H1 (cell line): ENCODE data around the gene CYP11A1.

Experiments used
- CHD1 ChIP-seq: IDR thresholded peaks from 2 replicates; pipeline ENCODE4 v1.6.1; 2012; ENCODE audit warnings: low read depth, low read length, improper control_type of control experiment
- CHD2 ChIP-seq: IDR thresholded peaks from 2 replicates; pipeline ENCODE4 v1.6.1; 2012; ENCODE audit warnings: low read length, improper control_type of control experiment
- EP300 ChIP-seq, 2 experiments: IDR thresholded peaks; 1 replicate in 1 of 2; 2 replicates in 1 of 2; pipeline ENCODE4 v1.6.1; 2011 to 2012; ENCODE audit warnings: low read depth in 2 of 2, low read length in 2 of 2, mild to moderate bottlenecking in 2 of 2, borderline replicate concordance in 1 of 2, inconsistent platforms in 1 of 2, moderate library complexity in 1 of 2
- MAX ChIP-seq: IDR thresholded peaks from 2 replicates; pipeline ENCODE4 v1.6.1; 2012; ENCODE audit warnings: inconsistent platforms
- PHF8 ChIP-seq: fragments of 200-600 bp; sonication (generic); conservative IDR thresholded peaks from 2 replicates; pipeline ENCODE4 v1.7.1; 2012; ENCODE audit warnings: low read depth, mild to moderate bottlenecking, inconsistent platforms, low read length, moderate library complexity
- POLR2AphosphoS5 ChIP-seq: IDR thresholded peaks from 2 replicates; pipeline ENCODE4 v1.6.1; 2011; ENCODE audit warnings: low read depth, low read length
- RXRA ChIP-seq: IDR thresholded peaks from 2 replicates; pipeline ENCODE4 v1.6.1; 2011; ENCODE audit warnings: low read depth, mild to moderate bottlenecking, low read length, moderate library complexity; ENCODE audit not compliant: insufficient read depth
- TAF1 ChIP-seq: IDR thresholded peaks from 2 replicates; pipeline ENCODE4 v1.6.1; 2011; ENCODE audit warnings: mild to moderate bottlenecking, low read depth, low read length
- TEAD4 ChIP-seq: IDR thresholded peaks from 2 replicates; pipeline ENCODE4 v1.6.1; 2012; ENCODE audit warnings: low read depth, low read length, inconsistent platforms, mixed read lengths
- USF2 ChIP-seq: IDR thresholded peaks from 2 replicates; pipeline ENCODE4 v1.6.1; 2011; ENCODE audit warnings: low read length, improper control_type of control experiment
- ZNF274 ChIP-seq: IDR thresholded peaks from 2 replicates; pipeline ENCODE4 v1.7.0; 2012; ENCODE audit warnings: low read length, borderline replicate concordance; ENCODE audit errors: extremely low read depth
- TF ChIP-seq, protein P1 (sequence below), 3 experiments: IDR thresholded peaks; 1 replicate in 2 of 3; 2 replicates in 1 of 3; pipeline versions ENCODE4 v1.5.1 to v1.6.1; 2011; ENCODE audit warnings: low read length in 3 of 3, mild to moderate bottlenecking in 3 of 3, inconsistent platforms in 2 of 3, low read depth in 1 of 3, moderate library complexity in 1 of 3; ENCODE audit not compliant: insufficient read depth in 1 of 3; ENCODE audit errors: control extremely low read depth in 1 of 3
- TF ChIP-seq, protein P2 (sequence below): IDR thresholded peaks from 2 replicates; pipeline ENCODE4 v1.6.1; 2012; ENCODE audit warnings: inconsistent platforms

GRCh38 chr15:74386496-74387140 lies 19.2 kb upstream of the CYP11A1 start:
- TF ChIP-seq, protein P1, sequence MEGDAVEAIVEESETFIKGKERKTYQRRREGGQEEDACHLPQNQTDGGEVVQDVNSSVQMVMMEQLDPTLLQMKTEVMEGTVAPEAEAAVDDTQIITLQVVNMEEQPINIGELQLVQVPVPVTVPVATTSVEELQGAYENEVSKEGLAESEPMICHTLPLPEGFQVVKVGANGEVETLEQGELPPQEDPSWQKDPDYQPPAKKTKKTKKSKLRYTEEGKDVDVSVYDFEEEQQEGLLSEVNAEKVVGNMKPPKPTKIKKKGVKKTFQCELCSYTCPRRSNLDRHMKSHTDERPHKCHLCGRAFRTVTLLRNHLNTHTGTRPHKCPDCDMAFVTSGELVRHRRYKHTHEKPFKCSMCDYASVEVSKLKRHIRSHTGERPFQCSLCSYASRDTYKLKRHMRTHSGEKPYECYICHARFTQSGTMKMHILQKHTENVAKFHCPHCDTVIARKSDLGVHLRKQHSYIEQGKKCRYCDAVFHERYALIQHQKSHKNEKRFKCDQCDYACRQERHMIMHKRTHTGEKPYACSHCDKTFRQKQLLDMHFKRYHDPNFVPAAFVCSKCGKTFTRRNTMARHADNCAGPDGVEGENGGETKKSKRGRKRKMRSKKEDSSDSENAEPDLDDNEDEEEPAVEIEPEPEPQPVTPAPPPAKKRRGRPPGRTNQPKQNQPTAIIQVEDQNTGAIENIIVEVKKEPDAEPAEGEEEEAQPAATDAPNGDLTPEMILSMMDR (IDR thresholded peaks at IDR 0.05; ENCODE audit: control extremely low read depth in 1 of 3, insufficient read depth in 1 of 3, low read depth in 1 of 3, low read length in 3 of 3), result no peak
- no peak for TF ChIP-seq PHF8
- no peak for TF ChIP-seq RXRA
- no peak for TF ChIP-seq POLR2AphosphoS5
- TF ChIP-seq USF2, result no peak
- TF ChIP-seq MAX, result no peak
- TF ChIP-seq CHD2, result no peak
- TF ChIP-seq, protein P2, sequence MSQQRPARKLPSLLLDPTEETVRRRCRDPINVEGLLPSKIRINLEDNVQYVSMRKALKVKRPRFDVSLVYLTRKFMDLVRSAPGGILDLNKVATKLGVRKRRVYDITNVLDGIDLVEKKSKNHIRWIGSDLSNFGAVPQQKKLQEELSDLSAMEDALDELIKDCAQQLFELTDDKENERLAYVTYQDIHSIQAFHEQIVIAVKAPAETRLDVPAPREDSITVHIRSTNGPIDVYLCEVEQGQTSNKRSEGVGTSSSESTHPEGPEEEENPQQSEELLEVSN, result no peak
- TF ChIP-seq TEAD4, result no peak
- no peak for TF ChIP-seq TAF1
- no peak for TF ChIP-seq CHD1
- no peak for TF ChIP-seq EP300 (IDR thresholded peaks at IDR 0.05; ENCODE audit: borderline replicate concordance in 1 of 2, low read depth in 2 of 2, low read length in 2 of 2)
- no peak for TF ChIP-seq ZNF274
